CD4-positive, alpha-beta memory T cell (primary cell): Measurements from ENCODE around the gene ELMO3. TPM values are rescaled to one million over a fixed set of nuclear protein-coding genes. Genes with fewer than 3 reads are reported as not detected.
A peak's percentile ranks its signal among the peaks of the same experiment; 100 is the strongest.

ENCODE experiments used
- CTCF ChIA-PET: fragments of 350-600 bp; sonication (Branson Sonifier 250); formaldehyde crosslinking; loops from one replicate; lab custom pipeline; 2021; ENCODE audit warnings: inconsistent platforms; ENCODE audit not compliant: partially characterized antibody; lab: Charles Lee
- POLR2A ChIA-PET: fragments of 350-600 bp; sonication (Branson Sonifier 250); formaldehyde crosslinking; loops from one replicate; lab custom pipeline; 2021; ENCODE audit not compliant: partially characterized antibody; lab: Charles Lee
- DNase-seq, 5 donors: peaks; one replicate each; pipeline versions ENCODE4 v3.0.0 to v3.0.0-alpha.2; 2020 to 2022; ENCODE audit warnings: mixed read lengths in 1 of 5
- H3K27ac ChIP-seq: one replicate; pipeline ENCODE4 v1.7.0; 2013; ENCODE audit warnings: low read depth, low read length
- H3K27me3 ChIP-seq: 2 replicates; pipeline ENCODE4 v1.7.0; 2013; ENCODE audit warnings: mild to moderate bottlenecking, low read length, moderate library complexity; ENCODE audit not compliant: insufficient read depth
- H3K36me3 ChIP-seq: 2 replicates; pipeline ENCODE4 v1.7.0; 2013; ENCODE audit warnings: mild to moderate bottlenecking, low read length, moderate library complexity; ENCODE audit not compliant: insufficient read depth
- H3K4me1 ChIP-seq: 2 replicates; pipeline ENCODE4 v1.7.0; 2013; ENCODE audit warnings: mild to moderate bottlenecking, low read length, moderate library complexity; ENCODE audit not compliant: insufficient read depth
- H3K4me3 ChIP-seq, 2 donors: one replicate each; pipeline ENCODE4 v1.7.0; 2013; ENCODE audit warnings: low read length in 2 of 2, mild to moderate bottlenecking in 1 of 2
- H3K9me3 ChIP-seq, 2 donors: one replicate each; pipeline ENCODE4 v1.7.0; 2013; ENCODE audit warnings: low read length in 2 of 2, control low read depth in 1 of 2; ENCODE audit not compliant: control insufficient read depth in 1 of 2
- H3K27ac Mint-ChIP-seq, 7 donors: one replicate each; pipeline ENCODE4 v1.8.0; 2020 to 2021; ENCODE audit warnings: mixed read lengths in 7 of 7, mild to moderate bottlenecking in 6 of 7, inconsistent platforms in 3 of 7, moderate library complexity in 3 of 7
- H3K27me3 Mint-ChIP-seq, 2 donors: one replicate each; pipeline ENCODE4 v1.8.0; 2020 to 2021; ENCODE audit warnings: mixed read lengths in 2 of 2
- H3K36me3 Mint-ChIP-seq, 2 donors: one replicate each; pipeline ENCODE4 v1.8.0; 2020 to 2021; ENCODE audit warnings: mixed read lengths in 2 of 2, inconsistent platforms in 1 of 2, mild to moderate bottlenecking in 1 of 2
- H3K4me1 Mint-ChIP-seq, 4 donors: one replicate each; pipeline ENCODE4 v1.8.0; 2020 to 2021; ENCODE audit warnings: mixed read lengths in 4 of 4, mild to moderate bottlenecking in 1 of 4
- H3K4me3 Mint-ChIP-seq, 8 donors: one replicate each; pipeline ENCODE4 v1.8.0; 2020 to 2021; ENCODE audit warnings: mixed read lengths in 8 of 8, mild to moderate bottlenecking in 7 of 8, moderate library complexity in 6 of 8, inconsistent platforms in 3 of 8
- H3K9me3 Mint-ChIP-seq, 8 donors: one replicate each; pipeline ENCODE4 v1.8.0; 2020 to 2021; ENCODE audit warnings: mixed read lengths in 8 of 8, mild to moderate bottlenecking in 5 of 8, inconsistent platforms in 3 of 8, moderate library complexity in 1 of 8
- intact Hi-C: fragments of 100-400 bp; cut with micrococcal nuclease; formaldehyde crosslinking; loops from one replicate; pipeline ENCODE4 v1.15.1; 2023
- polyA plus RNA-seq, 2 donors: library from polyadenylated mRNA; unstranded; fragments of 300-500 nt; fragmentation: Illumina TruSeq; gene quantifications; one replicate each; pipeline ENCODE4 v1.2.3, GENCODE V29; 2021
- total RNA-seq, 2 experiments: library from RNA; stranded (reverse); gene quantifications; one replicate each; pipeline ENCODE4 v1.2.3, GENCODE V29; 2021

The ELMO3 gene
- total and polyA plus RNA-seq, 4 experiments from 2014 or later: 10.1 to 10.6 TPM; not detected in 2

DNA sequence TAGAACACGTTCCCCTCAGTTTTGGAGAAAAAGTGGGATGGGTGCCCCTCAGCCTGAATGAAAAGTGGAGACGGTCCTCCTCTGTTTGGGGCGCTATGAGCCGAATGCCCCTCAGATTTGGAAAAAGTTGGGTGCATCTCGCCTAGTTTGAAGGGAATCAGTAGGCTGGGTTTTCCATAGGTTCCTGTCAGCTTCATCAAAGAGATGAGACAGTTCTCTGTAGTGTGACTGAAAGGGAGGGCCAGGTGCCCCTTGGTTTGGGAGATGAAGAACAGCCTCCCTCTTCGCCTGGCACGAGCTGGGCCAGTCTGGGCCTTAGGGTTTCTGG lies 49.1 kb downstream of the ELMO3 start:
- Mint-ChIP-seq H3K27ac (peak overlapping the region; percentile 82 to 100 (median 95)), H3K4me1 (peaks cover 25 to 56% (median 43%) of the 10 kb centered on the region in 4 donors), H3K27me3 (peaks cover 3% of the 10 kb centered on the region in 2 donors), H3K36me3 (peaks cover 0 to 6% of the 10 kb centered on the region in 2 donors), H3K4me3 (peak overlapping the region; percentile 84 to 95 (median 91)), H3K9me3 (no peaks in the 10 kb centered on the region)
- Histone ChIP-seq H3K4me3 (peak overlapping the region; percentile 71 to 73), H3K36me3 (no peaks in the 10 kb centered on the region), H3K27ac (peak overlapping the region; percentile 38), H3K27me3 (no peaks in the 10 kb centered on the region), H3K9me3 (no peaks in the 10 kb centered on the region), H3K4me1 (peaks cover 51% of the 10 kb centered on the region)
- intact Hi-C loops: loop anchor here (5.0 kb wide), 1 partner anchor 86 kb away; the partner anchor contains the start of gene HSF4
- POLR2A ChIA-PET: interaction anchor here (0.6 to 10.5 kb wide), 11 partner anchors 12 to 229 kb away, joined by 3 to 259 read pairs (median 4); partner anchors contain the start of genes FBXL8, TMEM208 and TRADD
- CTCF ChIA-PET: interaction anchor here (0.8 to 1.8 kb wide), 7 partner anchors 12 to 233 kb away, joined by 3 to 10 read pairs (median 3); partner anchors contain the start of genes ATP6V0D1 and TMEM208
- DNase-seq: no peak

DNA sequence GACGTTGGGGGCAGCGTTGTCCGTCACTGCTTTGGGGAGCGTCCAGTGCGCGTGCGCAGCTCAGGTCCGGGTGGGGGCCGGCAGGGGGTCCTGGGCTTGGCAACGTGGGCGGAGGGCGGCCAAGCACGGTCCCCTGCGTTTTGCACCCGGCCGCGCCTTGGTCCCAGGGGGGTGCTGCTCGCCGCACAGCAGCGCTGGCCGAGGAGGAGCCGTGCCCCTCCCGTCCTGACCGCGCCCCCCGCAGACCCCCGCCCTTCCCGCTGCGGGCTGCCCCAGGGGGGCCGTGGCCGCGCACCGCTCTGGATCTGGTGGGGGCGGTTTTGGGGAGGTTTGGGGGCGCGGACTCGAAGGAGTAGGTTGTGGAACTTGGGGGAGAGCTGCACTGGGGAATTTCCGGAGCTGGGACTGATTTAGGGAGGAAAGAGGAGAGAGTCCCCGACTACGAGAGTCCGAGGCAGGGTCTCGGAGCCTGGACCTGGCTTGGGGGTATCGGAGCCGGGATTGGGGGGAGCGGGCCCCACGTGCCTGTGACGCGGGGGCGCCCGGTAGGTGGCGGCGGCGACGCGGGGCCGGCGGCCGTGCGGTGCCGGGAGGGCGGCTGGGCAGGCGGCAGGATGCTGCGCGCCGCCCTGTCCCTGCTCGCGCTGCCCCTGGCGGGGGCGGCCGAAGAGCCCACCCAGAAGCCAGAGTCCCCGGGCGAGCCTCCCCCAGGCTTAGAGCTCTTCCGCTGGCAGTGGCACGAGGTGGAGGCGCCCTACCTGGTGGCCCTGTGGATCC lies 49.7 kb downstream of the ELMO3 start, which contains the start of gene SLC9A5:
SLC9A5 (plus strand) TSS at position 579 of the 777 bp plus-strand sequence; CDS start at position 615, 36 bp downstream.
- Mint-ChIP-seq H3K9me3 (no peaks in the 10 kb centered on the region), H3K27me3 (peaks cover 3% of the 10 kb centered on the region in 2 donors), H3K4me1 (peaks cover 25 to 53% (median 41%) of the 10 kb centered on the region in 4 donors), H3K36me3 (peaks cover 0 to 6% of the 10 kb centered on the region in 2 donors), H3K4me3 (peak within 1 kb of the TSS; percentile 84 to 95 (median 91)), H3K27ac (peak within 1 kb of the TSS; percentile 82 to 100 (median 95))
- no peaks in the 10 kb centered on the region for H3K27me3 ChIP-seq
- H3K4me3 ChIP-seq: peak within 1 kb of the TSS; percentile 71 to 73
- POLR2A ChIA-PET: interaction anchor here (1.3 to 10.5 kb wide), 4 partner anchors 12 to 91 kb away, joined by 3 to 259 read pairs (median 6); partner anchors contain the start of gene TMEM208
- intact Hi-C loops: loop anchor here (5.0 kb wide), 1 partner anchor 86 kb away; the partner anchor contains the start of gene HSF4
- H3K36me3 ChIP-seq: no peaks in the 10 kb centered on the region
- no peaks in the 10 kb centered on the region for H3K9me3 ChIP-seq
- H3K27ac ChIP-seq: peak within 1 kb of the TSS; percentile 38
- DNase-seq: peak in 2 of 5 donors; percentile 13 to 28
- H3K4me1 ChIP-seq: peaks cover 47% of the 10 kb centered on the region
- CTCF ChIA-PET: interaction anchor here (0.9 to 1.5 kb wide), 3 partner anchors 11 to 232 kb away, joined by 3 to 4 read pairs (median 3); partner anchors contain the start of gene ATP6V0D1

DNA sequence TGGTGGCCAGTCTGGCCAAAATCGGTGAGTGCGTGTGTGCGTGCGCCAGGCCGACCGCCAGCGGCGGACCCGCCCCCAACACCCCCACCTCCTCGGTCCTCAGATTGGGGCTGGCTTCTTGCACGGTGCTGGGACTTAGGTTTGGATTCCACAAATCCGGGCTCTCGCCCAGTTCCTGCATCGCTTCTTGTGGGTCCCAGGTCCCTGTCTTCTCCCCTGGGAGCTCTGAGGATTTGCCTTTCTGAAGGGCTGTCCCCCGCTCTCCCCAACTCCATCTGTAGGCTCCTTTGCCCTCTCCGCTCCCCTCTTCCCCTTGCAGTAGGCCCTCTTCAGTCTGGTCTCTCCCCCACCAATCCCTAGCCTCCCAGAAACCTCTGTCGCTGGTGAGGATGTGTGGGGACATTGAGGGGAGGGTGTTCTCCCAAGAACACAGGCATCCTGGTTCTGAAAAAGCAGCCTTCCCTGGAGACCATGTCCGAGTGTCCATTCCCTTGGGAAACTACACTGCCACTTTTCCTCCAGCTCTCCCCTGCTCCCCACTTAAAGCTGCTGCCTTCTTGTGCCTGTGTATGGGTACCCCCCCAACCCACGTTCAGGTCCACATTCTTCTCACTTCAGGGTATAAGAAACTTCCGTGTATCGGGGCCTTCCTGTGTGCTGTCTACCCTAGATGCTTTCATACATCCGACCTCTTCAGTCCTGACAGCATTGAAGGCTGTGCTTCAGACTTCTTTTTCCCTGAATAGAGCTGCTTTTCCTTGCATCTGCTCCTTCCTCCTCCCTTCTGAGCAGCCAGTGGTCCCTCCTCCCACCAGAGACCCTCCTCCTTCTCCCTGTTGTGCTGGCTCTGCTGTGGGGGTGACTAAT lies 50.5 kb downstream of the ELMO3 start:
- no peaks in the 10 kb centered on the region for H3K36me3 ChIP-seq
- no peaks in the 10 kb centered on the region for H3K27me3 ChIP-seq
- no peaks in the 10 kb centered on the region for H3K9me3 ChIP-seq
- POLR2A ChIA-PET: interaction anchor here (1.4 to 10.5 kb wide), 3 partner anchors 18 to 91 kb away, joined by 4 to 259 read pairs (median 7); partner anchors contain the start of gene TMEM208
- no peak for DNase-seq
- peaks cover 3% of the 10 kb centered on the region in 2 donors for H3K27me3 Mint-ChIP-seq
- H3K27ac ChIP-seq: no peak overlapping the region
- H3K36me3 Mint-ChIP-seq: peaks cover 0 to 6% of the 10 kb centered on the region in 2 donors
- CTCF ChIA-PET: interaction anchor here (0.9 to 1.5 kb wide), 2 partner anchors 11 to 232 kb away, joined by 3 read pairs; partner anchors contain the start of gene ATP6V0D1
- peak overlapping the region in 5 of 7 donors; percentile 22 to 62 (median 50) for H3K27ac Mint-ChIP-seq
- peak overlapping the region in 1 of 2 donors; percentile 73 for H3K4me3 ChIP-seq
- H3K4me1 ChIP-seq: peaks cover 39% of the 10 kb centered on the region
- H3K4me1 Mint-ChIP-seq: peaks cover 20 to 45% (median 34%) of the 10 kb centered on the region in 4 donors
- H3K9me3 Mint-ChIP-seq: no peaks in the 10 kb centered on the region
- intact Hi-C loops: loop anchor here (5.0 kb wide), 1 partner anchor 87 kb away; the partner anchor contains the start of gene HSF4
- peak overlapping the region; percentile 60 to 87 (median 78) for H3K4me3 Mint-ChIP-seq

DNA sequence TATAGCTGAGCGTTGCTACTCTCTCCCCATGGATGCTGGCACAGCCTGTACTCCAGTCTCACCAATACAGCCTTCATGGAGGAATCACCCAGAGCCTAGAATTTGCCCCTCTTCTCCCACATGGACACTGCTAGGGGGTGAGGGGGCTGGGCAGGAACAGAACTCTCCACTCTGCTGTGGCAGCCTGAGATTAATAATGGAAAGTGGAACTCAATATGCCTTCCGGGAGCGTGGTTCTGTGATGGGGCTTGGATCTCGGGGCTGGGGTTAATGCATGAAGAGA lies 51.1 kb downstream of the ELMO3 start:
- H3K4me3 Mint-ChIP-seq: peak overlapping the region; percentile 60 to 87 (median 75)
- intact Hi-C loops: no loop called here
- peaks cover 3% of the 10 kb centered on the region in 2 donors for H3K27me3 Mint-ChIP-seq
- peak overlapping the region in 2 of 7 donors; percentile 22 to 55 for H3K27ac Mint-ChIP-seq
- H3K9me3 ChIP-seq: no peaks in the 10 kb centered on the region
- POLR2A ChIA-PET: interaction anchor here (2.5 to 10.5 kb wide), 2 partner anchors 19 to 92 kb away, joined by 7 to 259 read pairs; partner anchors contain the start of gene TMEM208
- H3K4me1 Mint-ChIP-seq: peaks cover 17 to 39% (median 29%) of the 10 kb centered on the region in 4 donors
- H3K27me3 ChIP-seq: no peaks in the 10 kb centered on the region
- no peak overlapping the region for H3K27ac ChIP-seq
- no peak overlapping the region for H3K4me3 ChIP-seq
- CTCF ChIA-PET: no interaction called here
- H3K36me3 ChIP-seq: no peaks in the 10 kb centered on the region
- no peaks in the 10 kb centered on the region for H3K9me3 Mint-ChIP-seq
- DNase-seq: no peak
- peaks cover 33% of the 10 kb centered on the region for H3K4me1 ChIP-seq
- peaks cover 0 to 3% of the 10 kb centered on the region in 2 donors for H3K36me3 Mint-ChIP-seq

DNA sequence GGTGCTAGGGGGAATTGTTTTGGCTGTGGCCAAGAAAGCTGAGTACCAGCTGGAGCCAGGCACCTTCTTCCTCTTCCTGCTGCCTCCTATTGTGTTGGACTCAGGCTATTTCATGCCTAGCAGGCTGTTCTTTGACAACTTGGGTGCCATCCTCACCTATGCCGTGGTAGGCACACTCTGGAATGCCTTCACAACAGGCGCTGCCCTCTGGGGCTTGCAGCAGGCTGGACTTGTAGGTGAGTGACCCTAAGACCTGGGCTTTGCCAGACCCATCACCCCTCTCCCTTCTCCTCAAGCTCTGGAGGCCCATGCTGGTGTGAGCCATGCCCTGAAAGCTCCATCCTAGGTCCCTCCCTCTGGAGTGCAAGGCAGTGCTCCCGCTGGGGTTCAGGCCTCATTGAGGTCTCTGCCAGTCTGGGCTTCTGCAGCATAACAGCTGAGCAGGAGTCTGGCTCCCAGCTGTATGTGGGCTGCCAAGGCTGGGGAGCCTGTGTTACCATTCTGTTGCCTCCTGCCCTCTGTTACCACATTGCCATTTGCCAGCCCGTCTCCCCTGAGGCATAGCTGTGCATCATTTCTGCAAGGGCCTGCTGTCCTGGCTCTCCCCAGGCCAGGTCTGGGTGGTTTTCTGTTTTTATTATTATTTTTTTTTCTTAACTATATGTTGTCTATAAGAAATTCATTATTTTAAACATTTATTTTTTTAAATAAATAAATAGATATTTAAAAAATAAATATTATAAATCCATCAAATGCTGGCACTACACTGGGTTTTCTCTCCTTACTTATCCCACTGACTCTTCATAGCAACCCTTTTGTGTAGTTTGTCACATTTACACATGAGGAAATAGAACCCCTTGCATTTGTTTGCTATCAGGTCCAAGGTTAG lies 53.9 kb downstream of the ELMO3 start:
- Histone ChIP-seq H3K4me3 (no peak overlapping the region), H3K9me3 (no peaks in the 10 kb centered on the region), H3K27ac (no peak overlapping the region), H3K36me3 (no peaks in the 10 kb centered on the region), H3K4me1 (peaks cover 17% of the 10 kb centered on the region), H3K27me3 (no peaks in the 10 kb centered on the region)
- Mint-ChIP-seq H3K9me3 (no peaks in the 10 kb centered on the region), H3K4me1 (peaks cover 9 to 20% (median 14%) of the 10 kb centered on the region in 4 donors), H3K27ac (no peak overlapping the region), H3K27me3 (peaks cover 6 to 7% of the 10 kb centered on the region in 2 donors), H3K4me3 (peak overlapping the region in 1 of 8 donors; percentile 48), H3K36me3 (no peaks in the 10 kb centered on the region)
- ChIA-PET POLR2A (interaction anchor here (1.3 kb wide), 1 partner anchor 26 kb away, joined by 4 read pairs; the partner anchor contains the start of gene TMEM208), CTCF (no interaction called here)
- no peak for DNase-seq
- intact Hi-C loops: no loop called here
